Measurements from ENCODE around the gene BBS2.

GRCh38 chr16:56438038-56438437 lies 81.8 kb downstream of the BBS2 start:
- TF ChIP-seq CTCF (tag by site-specific recombination; IDR thresholded peaks at IDR 0.05), result no peak
- TF ChIP-seq REPIN1 (tag by site-specific recombination; IDR thresholded peaks at IDR 0.05; ENCODE audit: low read depth), result no peak
- TF ChIP-seq ZNF660 (tag by site-specific recombination; IDR thresholded peaks at IDR 0.05), result no peak
- TF ChIP-seq ZNF146 (tag by site-specific recombination; IDR thresholded peaks at IDR 0.05), result no peak
- TF ChIP-seq ZBTB21 (tag by site-specific recombination; IDR thresholded peaks at IDR 0.05), result no peak
- TF ChIP-seq ZBTB1 (tag by site-specific recombination; IDR thresholded peaks at IDR 0.05), result no peak
- no peak for TF ChIP-seq MEIS1 (CRISPR knock-in tag; IDR thresholded peaks at IDR 0.05; ENCODE audit: borderline replicate concordance)
- no peak for TF ChIP-seq ZFP3 (tag by site-specific recombination; IDR thresholded peaks at IDR 0.05; ENCODE audit: low read depth)
- no peak for TF ChIP-seq HIC1 (tag by site-specific recombination; IDR thresholded peaks at IDR 0.05)
- no peak for TF ChIP-seq ZNF558 (tag by site-specific recombination; IDR thresholded peaks at IDR 0.05)
- TF ChIP-seq REST (tag by site-specific recombination; IDR thresholded peaks at IDR 0.05), result no peak
- TF ChIP-seq ZNF121 (tag by site-specific recombination; IDR thresholded peaks at IDR 0.05), result no peak
- TF ChIP-seq ZNF785 (tag by site-specific recombination; IDR thresholded peaks at IDR 0.05), result no peak
- no peak for TF ChIP-seq ZBTB17 (tag by site-specific recombination; IDR thresholded peaks at IDR 0.05)
